D341Med (cell line): Measurements from ENCODE around the gene IGF2R.

Experiments
- DNase-seq: peaks from one replicate; pipeline ENCODE4 v3.0.0; 2012; ENCODE audit warnings: low spot score

IGF2R gene

DNA sequence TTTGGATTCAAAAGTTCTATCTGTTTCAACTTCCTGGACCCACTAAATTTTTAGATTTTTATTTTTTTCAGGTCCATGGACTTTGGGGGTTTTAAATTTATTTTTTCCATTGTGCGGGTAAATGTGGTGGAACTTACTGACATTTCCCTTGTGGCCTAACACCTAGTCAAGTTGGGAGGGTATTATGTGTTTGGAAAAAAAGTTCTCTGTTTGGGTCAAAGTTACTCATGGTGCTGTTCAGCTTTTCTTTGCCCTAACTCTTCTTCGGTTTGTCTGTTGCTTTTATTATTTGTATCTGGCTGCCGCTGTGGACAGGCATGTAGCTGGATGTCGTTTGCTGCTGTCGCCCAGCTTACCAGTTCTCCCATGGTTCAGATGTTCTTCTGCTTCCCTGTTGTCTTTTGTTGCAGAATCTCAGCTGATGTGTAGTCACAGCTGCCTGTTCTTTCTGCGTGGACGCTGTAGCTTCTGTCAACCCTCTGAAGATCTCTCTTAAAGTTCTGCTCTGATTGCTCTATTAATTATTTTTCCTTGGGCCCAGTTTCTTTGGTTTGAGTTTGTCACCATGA is 7.9 kb downstream of the IGF2R start:
- DNase-seq, result no peak

DNA sequence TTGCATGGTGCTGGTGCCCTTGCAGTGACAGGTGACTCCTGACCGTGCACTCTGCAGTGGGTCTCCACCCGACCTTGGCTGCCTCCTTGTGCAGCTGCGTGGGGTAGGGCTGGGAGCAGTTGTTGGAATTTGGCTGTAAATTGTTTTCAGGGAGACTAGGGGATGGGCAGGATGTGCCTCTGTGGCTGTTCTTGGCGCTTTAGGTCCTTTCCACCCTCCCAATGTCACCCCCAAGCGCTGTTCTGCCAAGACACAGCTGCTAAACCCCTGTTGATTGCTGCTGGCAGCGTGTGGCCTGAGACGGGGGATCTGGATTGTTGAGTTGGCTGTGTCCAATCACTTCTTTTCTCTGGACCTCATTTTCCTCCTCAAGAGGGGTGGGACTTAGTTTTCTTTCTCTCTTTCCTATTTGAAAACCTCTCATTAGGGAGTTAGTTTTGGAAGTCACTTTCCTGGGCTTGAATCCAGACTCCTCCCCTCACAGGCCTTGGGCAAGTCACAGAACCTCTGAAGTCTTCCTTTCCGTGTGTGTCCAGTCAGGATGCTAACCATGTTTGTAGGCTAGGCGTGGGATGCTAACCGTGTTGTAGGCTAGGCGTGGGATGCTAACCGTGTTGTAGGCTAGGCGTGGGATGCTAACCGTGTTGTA is 8.5 kb downstream of the IGF2R start:
- no peak for DNase-seq

DNA sequence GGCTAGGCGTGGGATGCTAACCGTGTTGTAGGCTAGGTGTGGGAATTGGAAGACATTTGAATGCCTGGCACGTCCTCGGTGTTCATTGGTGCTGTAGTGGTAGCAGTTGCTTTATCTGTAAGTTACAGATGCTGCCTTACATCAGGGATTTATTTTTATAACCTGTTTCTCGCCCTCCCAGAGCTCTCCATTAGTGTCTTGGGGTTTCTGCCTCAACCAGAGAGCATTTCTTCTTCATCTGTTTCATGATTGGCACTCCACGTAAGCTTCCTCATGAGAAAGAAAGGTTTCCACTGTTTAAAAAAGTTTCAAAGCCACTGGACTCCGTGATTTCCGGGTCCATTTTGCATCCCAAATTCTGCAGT is 9.0 kb downstream of the IGF2R start:
- DNase-seq, result no peak

DNA sequence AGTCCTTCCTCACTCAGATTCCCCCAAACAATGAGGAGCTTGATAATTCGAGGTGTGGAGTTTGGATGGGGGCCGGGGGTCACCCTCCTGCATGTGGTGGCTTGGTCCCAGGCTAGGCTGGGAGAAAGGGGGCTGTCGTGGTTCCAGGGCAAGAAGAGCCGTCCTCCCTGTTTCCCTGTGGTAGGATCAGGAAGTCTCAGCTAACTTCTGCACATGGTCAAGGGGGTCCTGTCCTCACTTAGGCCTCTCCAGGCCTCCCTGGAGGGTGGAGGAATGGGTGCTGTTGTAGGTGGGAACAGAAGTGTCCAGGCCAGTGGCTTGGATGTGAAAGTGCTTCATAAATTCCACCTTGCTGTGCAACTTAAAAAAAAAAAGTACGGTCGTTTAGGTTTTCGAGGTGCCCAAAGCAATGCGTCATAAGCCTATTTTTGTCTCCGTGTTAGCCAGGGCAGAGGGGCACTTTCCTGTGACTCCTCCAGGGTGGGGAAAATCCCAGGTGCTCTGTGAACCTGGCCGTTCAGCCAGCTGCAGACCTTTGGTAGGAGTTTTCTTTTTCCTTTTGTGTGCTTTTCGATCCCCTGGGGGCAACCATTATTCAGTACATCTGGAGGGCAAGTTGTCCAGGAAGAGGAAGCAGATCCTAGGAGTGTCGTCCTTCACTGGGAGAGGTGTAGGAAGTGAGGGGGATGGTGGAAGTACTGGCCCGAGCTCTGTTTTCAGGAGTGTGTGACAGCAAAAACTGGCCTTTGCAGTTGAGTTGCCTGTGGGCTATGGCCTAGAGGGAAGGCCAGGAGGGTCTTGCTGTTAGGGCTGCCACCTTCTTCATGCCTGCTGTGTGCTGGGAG is 9.6 kb downstream of the IGF2R start:
- no peak for DNase-seq

DNA sequence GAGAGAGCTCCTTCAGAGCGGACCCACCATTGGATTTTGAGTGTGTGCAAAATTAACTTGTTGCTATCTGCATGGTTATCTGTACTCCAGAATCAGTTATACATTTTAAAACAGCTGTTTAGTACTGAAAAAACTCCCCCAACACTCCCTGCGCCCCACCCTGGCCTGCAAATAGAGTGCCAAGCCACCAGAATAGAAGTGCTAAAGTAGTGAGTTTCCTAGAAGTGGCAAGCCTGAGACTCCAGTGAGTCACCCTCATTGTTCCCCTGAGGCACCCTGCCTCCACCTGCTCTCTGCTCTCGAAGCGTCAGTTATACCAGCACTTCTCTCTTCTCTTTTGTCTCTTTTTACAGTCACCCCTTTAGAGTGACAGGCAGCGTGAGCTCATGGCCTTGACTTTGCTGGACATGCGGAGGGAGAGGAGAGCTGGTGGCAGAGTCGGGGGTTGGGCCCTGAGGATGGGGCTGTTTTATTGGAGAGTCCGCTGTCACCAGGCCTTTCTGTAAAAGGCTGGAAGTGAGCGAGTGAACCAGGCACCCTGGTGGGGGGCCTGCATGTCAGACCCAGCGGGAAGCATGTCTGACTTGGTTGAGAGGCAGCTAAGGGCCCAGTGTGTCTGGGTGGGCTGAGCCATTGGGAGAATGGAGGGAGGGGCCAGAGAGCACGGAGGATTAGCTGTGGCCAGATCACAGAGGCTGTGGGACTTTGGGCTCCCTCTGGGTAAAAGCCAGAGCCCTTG is 10.4 kb downstream of the IGF2R start:
- no peak for DNase-seq

DNA sequence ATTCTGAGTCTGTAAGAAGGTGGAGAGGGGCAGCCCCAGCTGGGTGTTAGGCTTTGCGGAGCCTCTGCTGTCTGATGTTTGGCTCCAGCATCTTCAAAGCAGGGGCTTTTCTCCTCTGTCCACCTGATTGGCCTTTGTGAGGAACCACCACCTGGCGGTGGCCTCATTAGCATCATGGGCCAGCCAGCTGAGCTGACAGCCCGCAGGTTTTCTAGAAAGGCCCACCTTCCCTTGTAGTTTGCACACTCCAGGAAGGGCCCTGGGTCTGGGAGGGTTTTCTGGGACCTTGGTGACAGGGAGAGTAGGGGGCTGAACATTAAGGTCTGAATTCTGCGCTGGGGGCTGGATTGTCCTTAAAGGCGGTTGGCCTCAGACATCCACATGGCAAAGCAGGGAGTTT is 11.6 kb downstream of the IGF2R start:
- no peak for DNase-seq

DNA sequence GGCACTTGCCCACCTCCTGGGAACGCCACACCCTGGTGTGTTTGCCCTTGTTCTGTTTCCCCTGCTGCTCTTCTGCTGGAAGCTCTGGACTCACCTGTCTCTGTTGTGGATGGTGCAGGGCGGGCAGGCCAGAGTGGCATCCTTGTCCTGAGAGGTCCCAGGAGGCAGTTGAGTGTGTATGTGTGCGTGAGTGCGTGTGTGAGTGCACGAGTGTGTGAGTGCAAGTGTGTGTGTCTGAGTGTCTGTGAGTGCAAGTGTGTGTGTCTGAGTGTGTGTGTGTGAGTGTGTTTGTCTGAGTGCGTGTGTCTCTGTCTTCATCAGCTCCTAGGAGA is 12.2 kb downstream of the IGF2R start:
- DNase-seq, result no peak

DNA sequence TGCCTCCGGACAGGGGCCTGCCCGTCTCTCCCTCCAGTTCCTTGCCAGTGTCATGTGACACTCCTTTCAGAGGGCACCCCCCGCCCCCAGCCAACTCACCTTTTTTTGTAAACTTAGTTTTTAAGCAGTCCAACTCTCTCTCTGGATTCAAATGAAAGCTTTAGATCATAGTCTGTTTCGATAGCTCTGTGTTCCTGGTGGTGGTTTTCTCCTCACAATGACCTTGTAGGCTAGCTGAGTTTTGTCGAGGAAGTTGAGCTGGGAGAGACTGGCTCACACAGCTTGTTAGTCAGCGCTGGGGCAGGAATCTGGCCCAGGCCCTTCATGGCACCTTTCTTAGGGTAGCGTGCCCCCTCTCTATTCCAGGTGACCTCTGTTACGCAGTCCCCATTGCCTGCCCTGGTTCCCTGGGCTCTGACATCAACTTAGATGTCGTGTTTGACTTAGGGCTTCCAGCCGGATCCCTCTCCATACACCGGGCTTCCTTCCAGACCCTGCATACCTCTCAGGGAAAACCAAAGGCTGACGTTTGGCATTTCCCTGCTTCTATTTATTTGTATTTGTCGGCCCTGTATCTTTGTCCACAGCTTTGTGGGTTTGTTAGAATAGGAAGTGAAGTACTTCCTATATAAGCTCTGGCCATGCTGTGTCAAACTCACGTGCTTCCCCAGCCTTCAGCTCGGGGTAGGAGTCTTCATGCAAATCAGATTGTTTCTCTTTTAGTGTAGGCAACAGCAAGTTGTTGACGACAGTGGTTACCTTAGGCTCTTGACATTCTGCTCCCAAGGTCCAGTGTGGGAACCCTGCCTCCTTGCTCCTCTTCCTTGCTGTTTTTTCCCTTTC is 12.7 kb downstream of the IGF2R start:
- DNase-seq, result no peak

DNA sequence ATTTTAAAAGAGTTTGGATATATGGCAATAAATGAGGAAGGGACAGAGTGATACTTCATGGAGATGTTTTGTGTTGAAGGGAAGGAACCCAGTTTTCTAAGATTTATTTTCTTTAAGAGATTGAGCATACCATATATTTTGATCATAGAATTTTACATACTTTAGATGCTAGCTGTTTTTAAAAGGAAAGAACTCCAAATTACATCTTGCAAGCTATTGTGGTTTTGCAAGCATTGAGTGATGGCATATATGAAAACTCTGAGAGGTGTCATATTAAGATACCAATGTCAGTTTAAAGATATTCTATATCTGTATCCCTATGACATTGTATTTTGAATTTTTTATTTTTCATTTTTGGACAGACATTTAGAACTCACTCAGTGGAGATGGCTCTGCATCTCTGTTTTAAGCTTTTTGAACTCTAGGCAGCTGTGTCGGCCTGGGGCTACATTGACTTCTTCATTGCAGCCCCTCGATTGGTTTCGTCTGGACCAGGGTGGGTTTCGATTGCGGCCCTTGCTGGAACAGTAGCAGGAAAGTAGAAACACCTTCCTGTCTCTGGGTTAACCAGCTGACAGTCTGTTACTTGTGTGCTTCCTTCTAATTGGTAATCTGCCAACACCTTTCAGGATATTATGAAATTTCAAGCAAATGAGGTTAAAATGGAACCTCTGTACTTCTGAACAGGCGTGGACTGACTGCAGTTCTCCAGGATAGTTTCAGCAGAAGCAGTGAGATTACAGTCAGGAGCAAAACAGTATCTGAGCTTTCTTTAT is 14.0 kb downstream of the IGF2R start:
- no peak for DNase-seq

DNA sequence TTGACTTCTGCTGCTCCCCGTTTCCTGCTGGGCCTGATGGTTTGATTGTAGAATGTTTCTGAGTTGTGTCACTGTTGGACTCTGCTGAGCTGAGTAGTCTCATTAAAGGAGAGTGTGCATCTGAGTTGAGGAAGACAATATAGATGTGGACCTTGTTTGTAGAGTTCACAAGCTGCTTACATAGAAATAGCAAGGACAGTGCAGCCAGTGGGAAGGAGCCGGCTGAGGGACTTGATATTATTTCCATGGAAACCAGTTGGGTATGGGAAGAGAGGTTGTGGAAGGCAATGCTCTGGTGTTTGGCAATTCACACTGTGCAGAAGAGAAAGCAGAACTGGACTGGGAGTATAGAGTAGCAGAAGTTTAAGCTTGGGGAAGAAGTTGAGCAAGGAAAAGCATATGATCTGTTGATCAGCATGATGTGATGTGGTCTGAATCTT is 14.8 kb downstream of the IGF2R start:
- DNase-seq, result no peak

DNA sequence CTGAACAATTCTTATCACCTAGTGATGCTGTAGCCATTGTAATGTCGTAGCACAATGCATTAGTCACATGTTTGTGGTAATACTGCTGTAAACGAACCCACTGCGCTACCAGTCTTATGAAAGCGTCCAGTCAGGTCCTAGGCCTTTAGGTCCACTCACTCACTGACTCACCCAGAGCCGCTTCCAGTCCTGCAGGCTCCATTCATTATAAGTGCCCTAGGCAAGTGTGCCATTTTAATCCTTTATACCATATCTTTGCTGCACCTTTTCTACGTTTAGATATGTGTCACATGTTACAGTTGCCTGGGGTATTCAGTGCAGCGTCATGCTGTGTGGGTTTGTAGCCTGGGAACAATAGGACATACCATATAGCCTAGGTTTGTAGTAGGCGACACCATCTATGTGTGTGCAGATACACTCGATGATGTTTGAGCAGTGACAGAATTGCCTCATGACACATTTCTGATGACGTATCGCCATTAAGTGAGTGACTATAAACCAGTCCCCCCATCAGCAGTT is 15.4 kb downstream of the IGF2R start:
- no peak for DNase-seq

DNA sequence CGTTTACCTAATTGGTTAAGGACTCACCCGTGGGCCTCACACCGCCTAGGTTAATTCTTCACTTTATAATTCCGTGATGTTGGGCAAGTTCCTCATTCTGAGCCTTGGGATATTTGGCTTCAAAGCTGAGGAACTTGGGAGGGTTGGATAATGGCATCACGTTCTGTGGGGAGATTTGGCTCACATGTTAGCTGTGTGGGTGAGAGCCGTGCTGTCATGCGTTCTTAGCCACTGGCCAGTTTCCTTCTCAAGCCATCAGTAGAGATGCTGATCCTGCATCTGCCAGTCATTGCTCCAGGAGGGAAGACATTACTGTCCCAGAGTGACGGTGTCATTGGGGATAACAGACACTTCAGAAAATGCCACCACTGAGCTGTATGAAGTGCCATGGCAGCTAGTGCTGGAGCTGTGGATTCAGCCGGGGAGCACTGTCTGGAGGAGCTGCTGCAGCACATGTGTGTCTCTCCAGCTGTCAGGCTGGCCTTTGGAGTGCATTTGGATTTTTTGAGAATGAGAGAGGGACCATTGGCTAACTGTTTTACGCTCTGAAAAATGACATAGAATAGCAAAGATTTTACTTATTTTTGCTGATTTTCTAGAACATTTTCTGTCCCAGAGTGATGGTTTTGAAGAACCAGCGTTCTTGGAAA is 16.5 kb downstream of the IGF2R start:
- no peak for DNase-seq

DNA sequence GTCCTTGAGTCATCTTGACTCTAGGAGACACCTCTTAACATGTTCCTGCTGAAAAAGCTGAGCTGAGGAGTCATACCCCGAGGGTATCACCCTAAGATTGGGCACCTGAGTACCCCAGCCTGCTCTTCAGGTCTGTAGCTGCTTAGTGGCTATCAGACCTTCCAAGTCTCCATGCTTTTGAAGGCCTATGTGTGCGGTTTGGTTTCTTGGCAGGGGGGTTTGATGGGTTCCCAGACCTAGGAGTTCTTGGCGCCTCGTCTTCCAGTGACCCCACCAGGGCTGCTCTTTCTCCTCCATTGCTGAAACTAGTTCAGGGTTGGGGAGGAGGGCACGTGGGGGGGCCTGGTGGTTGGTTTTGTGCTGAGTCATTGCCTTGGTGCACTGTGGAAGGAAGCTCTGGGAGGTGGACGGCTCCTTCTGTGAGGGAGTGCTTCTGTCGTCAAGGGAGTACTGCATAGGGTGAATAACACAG is 20.1 kb downstream of the IGF2R start:
- no peak for DNase-seq

DNA sequence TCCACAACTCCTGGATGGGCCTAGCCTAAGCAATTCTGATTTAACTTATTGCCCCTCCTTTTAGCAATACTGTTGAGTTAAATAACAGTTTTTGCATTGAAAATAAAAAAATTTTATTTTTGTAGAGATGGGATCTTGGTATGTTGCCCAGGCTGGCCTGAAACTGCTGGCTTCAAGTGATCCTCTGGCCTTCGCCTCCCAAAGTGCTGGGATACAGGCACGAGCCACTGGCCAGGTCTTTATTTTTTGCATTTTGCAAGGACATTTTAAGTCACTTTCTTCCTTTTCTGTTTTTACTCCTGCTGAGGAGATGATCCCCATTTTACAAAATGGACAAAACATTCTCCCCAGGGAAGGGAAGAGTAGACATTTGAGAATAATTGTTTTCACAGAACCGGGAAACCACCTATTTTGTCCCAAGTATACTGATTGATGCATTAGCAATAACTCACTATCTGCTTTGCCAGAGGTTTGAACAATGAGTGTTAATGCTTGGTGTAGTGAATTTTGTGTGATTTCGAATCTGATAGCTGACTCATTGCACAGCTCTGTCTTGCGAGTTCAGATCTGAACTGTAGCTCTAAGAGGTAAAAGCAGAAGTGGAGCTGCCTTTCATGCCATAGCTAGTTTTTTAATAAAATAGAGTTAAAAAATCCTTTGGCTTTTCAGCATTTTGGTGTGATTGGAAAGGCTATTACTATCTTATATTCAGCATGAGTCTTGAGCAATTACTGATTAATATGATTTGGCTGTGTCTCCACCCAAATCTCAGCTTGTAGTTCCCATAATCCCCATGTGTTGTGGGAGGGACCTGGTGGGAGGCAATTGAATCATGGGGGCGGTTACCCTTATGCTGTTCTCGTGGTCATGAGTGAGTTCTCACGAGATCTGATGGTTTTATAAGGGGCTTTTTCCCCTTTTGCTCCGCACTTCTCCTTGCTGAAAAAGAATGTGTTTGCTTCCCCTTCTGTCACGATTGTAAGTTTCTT is 20.9 kb downstream of the IGF2R start:
- no peak for DNase-seq

DNA sequence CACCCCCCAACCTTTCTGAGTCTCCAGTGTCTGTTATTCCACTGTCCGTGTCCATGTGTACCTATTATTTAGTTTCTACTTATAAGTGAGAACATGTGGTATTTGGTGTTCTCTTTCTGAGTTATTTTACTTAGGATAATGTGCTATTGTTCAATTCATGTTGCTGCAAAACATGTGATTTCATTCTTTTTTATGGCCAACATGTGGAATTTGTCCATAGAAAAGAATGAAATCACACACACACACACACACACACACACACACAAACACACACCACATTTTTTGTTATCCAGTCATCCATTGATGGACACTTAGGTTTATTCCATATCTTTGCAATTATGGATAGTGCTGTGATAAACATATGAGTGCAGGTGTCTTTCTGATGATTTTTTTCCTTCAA is 23.5 kb downstream of the IGF2R start:
- no peak for DNase-seq

DNA sequence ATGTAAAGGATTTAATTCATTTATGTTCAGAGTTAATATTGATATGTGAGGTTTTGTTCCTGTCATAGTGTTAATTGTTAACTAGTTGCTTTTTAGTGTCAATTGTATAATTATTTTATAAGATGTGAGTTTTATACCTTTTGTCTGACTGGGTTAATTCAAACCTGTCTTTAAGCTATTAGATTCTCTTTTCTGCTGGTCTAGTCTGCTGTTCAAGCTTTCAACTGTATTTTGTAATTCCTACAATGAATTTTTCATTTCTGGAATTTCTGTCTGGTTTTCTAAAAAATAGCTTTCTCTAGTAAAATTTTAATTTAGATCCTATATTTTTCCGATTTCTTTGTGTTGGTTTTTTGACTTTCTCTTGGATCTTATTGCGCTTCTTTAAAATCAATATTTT is 26.5 kb downstream of the IGF2R start:
- no peak for DNase-seq

DNA sequence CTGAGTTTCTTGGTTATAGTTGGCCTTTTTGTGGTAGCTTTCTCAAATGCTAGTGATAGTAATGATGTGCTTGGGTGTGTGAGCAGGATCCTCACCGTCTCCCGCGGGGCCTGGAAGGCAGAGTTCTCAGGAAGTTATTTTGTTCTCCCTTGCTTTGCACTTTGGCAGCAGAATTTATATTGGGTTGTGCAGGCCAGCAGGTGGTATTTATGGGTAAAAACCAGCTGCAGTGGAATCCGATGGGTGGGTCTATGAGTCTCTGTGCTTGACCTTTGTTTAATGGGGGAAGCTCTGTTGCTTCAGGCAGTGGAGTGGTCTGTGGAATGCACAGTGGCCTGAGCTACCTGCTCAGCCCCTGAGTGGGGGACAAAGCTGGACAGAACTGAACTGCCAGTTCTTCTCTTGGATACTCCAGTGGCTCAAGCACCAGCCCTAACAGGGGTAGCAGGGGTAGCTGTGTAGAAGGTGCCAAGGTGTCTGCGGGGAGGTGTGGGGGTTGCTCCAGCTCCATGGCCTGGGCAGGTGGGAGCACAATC is 27.3 kb downstream of the IGF2R start:
- DNase-seq, result no peak

DNA sequence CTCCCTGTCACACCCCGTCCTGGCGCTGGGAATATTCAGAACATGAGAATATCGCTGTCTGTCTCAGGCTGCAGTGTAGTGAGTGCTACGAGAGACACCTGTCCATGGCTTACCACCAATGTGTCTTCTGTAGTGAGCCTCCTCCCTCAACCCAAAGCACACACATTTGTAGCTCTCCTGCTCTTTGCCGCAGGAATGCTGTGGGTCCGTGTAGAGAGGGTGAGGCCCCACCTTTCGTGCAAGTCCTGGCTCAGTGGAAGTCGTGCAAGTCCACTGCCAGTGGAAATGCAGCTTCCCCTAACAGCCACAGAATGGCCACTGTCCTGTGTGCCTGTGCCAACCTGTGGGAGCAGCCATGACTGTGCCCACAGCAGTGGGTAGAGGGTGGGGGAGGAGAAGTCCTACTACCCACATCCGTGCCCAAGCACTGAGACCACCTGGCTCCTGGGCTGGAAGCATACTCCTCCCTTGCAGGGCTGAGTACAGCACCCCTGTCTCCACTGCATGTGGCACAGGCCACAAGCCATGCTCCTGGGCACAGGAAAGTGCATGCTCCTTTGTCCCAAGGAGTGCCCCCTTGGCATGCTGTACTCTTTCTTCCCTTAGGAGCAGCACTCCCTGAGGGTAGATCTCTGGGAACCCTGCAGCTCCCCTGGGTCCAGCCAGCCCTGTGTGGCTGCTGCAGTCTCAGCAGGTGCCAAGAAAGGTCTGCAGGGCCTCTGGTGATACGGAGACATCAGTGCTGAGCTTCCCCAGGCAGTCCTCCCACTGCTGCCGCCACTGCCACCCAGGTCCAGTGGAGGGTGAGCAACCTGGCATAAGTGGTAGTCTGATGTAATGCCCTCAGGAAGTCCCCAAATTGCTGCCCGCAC is 28.0 kb downstream of the IGF2R start:
- no peak for DNase-seq
